HG02571 (cell line): ENCODE data around the gene MACROH2A2.
"Not testable (repeated sequence)": the region's sequence is repeated elsewhere in the genome, so short reads cannot be mapped to it uniquely, and the experiment has no call there.

Experiments
- ATAC-seq: cut with Tn5 transposase; IDR thresholded peaks from one replicate; pipeline ENCODE4 v1.9.1; 2021; ENCODE audit warnings: mild to moderate bottlenecking, moderate library complexity; ENCODE audit not compliant: unreplicated experiment

Gene MACROH2A2

GRCh38 chr10:70097459-70097858, 44.8 kb downstream of the MACROH2A2 start:
- ATAC-seq = no peak

DNA sequence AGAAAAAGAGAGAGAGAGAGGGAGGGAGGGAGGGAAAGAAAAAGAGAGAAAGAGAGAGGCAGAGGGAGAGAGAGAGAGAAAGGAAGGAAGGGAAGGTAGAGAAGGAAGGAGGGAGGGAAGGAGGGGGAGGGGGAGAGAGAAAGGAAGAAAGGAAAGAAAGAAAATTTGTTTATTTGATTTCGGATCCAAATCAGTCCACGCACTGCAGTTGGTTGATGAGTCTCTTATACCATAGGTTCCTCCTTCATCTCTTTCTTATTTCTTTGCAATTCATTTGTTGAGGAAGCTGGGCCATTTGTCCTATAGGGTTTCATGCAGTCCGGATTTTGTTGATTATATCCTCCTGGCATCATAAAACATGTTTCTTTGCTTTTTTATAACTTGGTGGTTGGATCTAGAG, 45.6 kb downstream of the MACROH2A2 start:
- ATAC-seq = no peak

- not testable (repeated sequence) for ATAC-seq
Measured at GRCh38 chr10:70101068-70101562, 48.5 kb downstream of the MACROH2A2 start.

DNA sequence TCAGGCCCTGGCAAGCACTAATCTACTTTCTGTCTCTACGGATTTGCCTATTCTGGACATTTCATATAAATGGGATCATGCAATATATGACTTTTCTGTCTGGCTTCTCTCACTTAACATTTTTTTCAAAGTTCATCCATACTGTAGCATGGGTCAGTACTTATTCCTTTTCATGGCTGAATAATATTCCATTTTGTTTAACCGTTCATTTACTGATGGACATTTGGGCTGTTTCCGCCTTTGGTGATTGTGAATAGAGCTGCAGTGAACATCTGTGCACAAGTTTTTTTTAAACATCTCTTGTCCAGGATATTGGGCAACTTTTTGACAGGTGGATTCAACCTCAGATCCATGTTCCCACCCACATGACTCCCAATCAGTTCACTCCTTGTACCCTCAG, 49.0 kb downstream of the MACROH2A2 start:
- no peak for ATAC-seq

DNA sequence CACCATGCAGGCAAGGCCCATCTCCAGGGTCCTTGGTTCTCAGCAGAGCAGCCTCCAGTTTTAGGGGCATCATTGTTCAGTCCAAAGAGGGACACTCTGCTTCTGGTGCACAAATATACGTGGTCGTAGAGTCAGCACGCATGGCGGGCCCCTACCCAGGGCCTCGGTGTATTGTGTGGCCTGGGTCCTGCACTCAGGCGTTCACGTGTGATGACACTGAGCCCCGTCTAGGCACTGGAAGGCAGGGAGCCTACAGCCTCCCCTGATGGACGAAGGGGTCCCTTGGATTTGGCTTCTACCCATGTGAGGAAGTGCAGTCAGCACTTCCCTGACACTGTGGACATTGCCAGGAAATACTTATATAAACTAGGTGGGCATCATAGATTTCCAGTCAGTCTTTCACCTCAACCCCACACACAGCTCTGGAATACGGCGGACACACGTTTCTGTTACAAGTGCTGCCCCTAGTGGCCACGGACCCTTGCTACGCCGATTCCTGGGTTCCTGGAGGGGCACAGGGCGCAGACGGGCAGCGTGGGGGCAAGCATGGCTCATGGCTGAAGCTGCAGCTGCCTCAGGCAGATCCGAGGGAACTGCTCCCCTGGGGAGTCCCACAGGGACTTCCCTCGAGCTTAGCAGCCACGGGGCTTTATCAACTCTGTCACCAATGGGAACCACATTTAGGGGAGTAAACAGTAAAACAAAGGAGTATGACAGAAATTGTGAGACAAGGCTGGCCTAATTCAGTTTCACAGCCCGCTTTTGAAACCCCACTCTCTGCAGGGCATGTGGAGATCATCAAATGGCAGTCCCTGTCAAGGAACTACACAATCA, 54.5 kb downstream of the MACROH2A2 start:
- no peak for ATAC-seq

- ATAC-seq = no peak
Measured at GRCh38 chr10:70109064-70109729, 56.6 kb downstream of the MACROH2A2 start.

- no peak for ATAC-seq
Measured at GRCh38 chr10:70111496-70111895, 58.9 kb downstream of the MACROH2A2 start.

- no peak for ATAC-seq
Measured at GRCh38 chr10:70112071-70112470, 59.4 kb downstream of the MACROH2A2 start.

GRCh38 chr10:70114902-70115301, 62.3 kb downstream of the MACROH2A2 start:
- no peak for ATAC-seq

GRCh38 chr10:70115948-70116682, 63.5 kb downstream of the MACROH2A2 start:
- no peak for ATAC-seq

- ATAC-seq = no peak
Measured at GRCh38 chr10:70117646-70118045, 65.0 kb downstream of the MACROH2A2 start.

DNA sequence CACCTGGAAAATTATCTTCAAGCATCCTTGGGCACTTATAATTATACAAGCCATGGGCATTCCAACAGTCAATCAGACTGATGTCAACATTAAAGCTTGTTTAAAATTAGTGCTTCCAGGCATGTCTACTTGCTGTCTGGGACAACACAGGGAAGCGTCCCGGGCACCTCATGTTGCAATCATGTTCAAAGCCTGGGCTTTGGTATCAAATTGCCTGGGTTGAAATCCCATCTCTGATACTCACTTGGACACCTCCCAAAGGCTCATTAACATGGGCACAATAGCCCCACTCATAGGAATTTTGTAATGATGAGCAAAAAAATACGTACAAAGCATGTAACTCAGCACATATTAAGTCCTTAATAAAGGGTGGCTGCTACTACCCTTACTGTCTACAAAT, 65.5 kb downstream of the MACROH2A2 start:
- ATAC-seq = no peak

GRCh38 chr10:70119197-70119596, 66.6 kb downstream of the MACROH2A2 start:
- no peak for ATAC-seq

- ATAC-seq = no peak
Measured at GRCh38 chr10:70119623-70120022, 67.0 kb downstream of the MACROH2A2 start.

DNA sequence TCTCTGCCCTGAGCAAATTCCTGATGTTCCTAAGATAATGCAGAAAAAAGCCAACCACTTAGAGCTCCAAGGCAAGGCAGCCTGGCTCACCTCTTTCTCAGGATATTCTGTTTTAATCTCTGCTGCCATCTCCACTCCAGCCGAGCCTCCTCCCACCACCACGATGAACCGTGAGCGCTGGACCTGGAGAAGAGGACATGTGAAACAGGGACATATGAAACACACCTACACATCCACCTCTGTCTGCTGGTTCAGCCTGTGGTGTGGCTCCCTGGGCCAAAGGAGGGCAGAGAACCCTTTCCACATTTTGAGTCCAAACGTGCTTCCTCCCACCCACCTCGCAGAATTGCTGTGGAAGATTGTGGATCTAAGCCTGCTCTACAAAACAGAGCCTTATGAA, 67.8 kb downstream of the MACROH2A2 start:
- no peak for ATAC-seq

GRCh38 chr10:70121281-70121949, 68.8 kb downstream of the MACROH2A2 start:
- no peak for ATAC-seq

GRCh38 chr10:70122742-70123141, 70.1 kb downstream of the MACROH2A2 start:
- no peak for ATAC-seq

DNA sequence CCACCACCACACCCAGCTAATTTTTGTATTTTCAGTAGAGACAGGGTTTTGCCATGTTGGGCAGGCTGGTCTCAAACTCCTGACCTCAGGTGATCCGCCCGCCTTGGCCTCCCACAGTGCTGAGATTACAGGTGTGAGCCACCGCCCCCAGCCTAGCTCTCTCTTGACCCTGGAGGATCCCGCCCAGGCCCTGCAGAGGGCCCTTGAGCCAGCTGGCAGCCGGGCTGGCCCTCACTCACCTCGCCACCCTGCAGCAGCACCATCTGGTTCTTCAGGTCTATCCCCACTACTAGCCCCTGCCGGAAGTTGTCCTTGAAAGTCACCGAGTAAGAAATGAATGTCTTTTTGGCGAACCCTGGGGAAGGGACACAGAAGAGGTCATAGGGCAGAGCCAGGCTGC, 70.5 kb downstream of the MACROH2A2 start:
- not testable (repeated sequence) for ATAC-seq

- ATAC-seq = no peak
Measured at GRCh38 chr10:70123817-70124216, 71.2 kb downstream of the MACROH2A2 start.

- ATAC-seq = no peak
Measured at GRCh38 chr10:70124415-70124814, 71.8 kb downstream of the MACROH2A2 start.

- no peak for ATAC-seq
Measured at GRCh38 chr10:70124918-70125317, 72.3 kb downstream of the MACROH2A2 start.
